ENCODE results near the gene OBSCN.

DNA sequence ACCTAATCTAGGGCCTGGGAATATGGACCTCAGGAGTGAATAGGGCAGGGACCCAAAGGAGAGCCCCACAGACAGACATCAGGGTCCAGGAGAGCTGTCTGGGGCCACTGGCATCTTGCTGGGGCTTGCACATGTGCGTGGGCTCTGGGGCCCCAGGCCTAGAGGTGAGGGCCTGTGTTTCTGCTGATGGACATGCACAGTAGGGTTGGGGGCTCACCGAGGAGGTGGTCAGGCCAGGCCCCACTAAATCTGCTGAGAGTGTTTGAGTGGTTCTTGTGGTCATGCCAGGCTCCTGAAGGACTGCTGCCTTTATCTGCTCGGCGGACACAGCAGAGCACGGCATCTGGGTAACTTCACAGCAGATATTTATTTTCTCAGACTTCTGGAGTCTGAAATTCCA lies 87.4 kb downstream of the OBSCN start:
- TF ChIP-seq, protein P1, sequence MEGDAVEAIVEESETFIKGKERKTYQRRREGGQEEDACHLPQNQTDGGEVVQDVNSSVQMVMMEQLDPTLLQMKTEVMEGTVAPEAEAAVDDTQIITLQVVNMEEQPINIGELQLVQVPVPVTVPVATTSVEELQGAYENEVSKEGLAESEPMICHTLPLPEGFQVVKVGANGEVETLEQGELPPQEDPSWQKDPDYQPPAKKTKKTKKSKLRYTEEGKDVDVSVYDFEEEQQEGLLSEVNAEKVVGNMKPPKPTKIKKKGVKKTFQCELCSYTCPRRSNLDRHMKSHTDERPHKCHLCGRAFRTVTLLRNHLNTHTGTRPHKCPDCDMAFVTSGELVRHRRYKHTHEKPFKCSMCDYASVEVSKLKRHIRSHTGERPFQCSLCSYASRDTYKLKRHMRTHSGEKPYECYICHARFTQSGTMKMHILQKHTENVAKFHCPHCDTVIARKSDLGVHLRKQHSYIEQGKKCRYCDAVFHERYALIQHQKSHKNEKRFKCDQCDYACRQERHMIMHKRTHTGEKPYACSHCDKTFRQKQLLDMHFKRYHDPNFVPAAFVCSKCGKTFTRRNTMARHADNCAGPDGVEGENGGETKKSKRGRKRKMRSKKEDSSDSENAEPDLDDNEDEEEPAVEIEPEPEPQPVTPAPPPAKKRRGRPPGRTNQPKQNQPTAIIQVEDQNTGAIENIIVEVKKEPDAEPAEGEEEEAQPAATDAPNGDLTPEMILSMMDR (IDR thresholded peaks at IDR 0.05) = no peak
- no peak for TF ChIP-seq EZH2 (IDR thresholded peaks at IDR 0.05; ENCODE audit: borderline replicate concordance, insufficient read depth, low read depth, low read length, poor library complexity, severe bottlenecking)
